Loucy (cell line): ENCODE measurements around the gene RGN.
"Not testable (repeated sequence)": the region's sequence is repeated elsewhere in the genome, so short reads cannot be mapped to it uniquely, and the experiment has no call there.

Source experiments
- H2AFZ ChIP-seq: fragments of 200-600 bp; sonication (generic); 2 replicates; pipeline ENCODE4 v1.6.0; 2016; ENCODE audit warnings: antibody characterized with exemption, mild to moderate bottlenecking, low read length, moderate library complexity
- H3F3A ChIP-seq: fragments of 200-600 bp; 2 replicates; pipeline ENCODE4 v1.6.0; 2016; ENCODE audit warnings: antibody characterized with exemption, low read depth, mild to moderate bottlenecking
- H3K27me3 ChIP-seq: fragments of 200-600 bp; sonication (generic); 2 replicates; pipeline ENCODE4 v1.6.1; 2014; ENCODE audit warnings: low read length, mild to moderate bottlenecking; ENCODE audit not compliant: insufficient read depth, poor library complexity, severe bottlenecking
- H3K36me3 ChIP-seq: fragments of 200-600 bp; sonication (generic); 2 replicates; pipeline ENCODE4 v1.6.1; 2016; ENCODE audit warnings: low read length; ENCODE audit not compliant: insufficient read depth
- H3K4me1 ChIP-seq: fragments of 200-600 bp; sonication (generic); 2 replicates; pipeline ENCODE4 v1.5.1; 2014; ENCODE audit warnings: low read length, mild to moderate bottlenecking; ENCODE audit not compliant: insufficient read depth, poor library complexity, severe bottlenecking
- H3K4me2 ChIP-seq: fragments of 200-600 bp; sonication (generic); 2 replicates; pipeline ENCODE4 v1.6.0; 2014; ENCODE audit warnings: antibody characterized with exemption, low read length, low read depth, mild to moderate bottlenecking; ENCODE audit not compliant: poor library complexity, severe bottlenecking
- H3K4me3 ChIP-seq: fragments of 200-600 bp; sonication (generic); 2 replicates; pipeline ENCODE4 v1.5.1; 2014; ENCODE audit warnings: low read length, mild to moderate bottlenecking, mixed read lengths; ENCODE audit not compliant: poor library complexity, severe bottlenecking
- H3K79me2 ChIP-seq: fragments of 200-600 bp; sonication (generic); 2 replicates; pipeline ENCODE4 v1.6.1; 2014; ENCODE audit warnings: low read length; ENCODE audit not compliant: insufficient read depth
- H3K9ac ChIP-seq: fragments of 200-600 bp; sonication (generic); 2 replicates; pipeline ENCODE4 v1.6.0; 2014; ENCODE audit warnings: mild to moderate bottlenecking, low read depth, low read length, moderate library complexity; ENCODE audit not compliant: poor library complexity, severe bottlenecking
- H3K9me2 ChIP-seq: fragments of 200-600 bp; sonication (generic); replicated peaks from 2 replicates; pipeline ENCODE4 v1.6.1; 2016; ENCODE audit warnings: low read depth, low read length, mixed read lengths
- H3K9me3 ChIP-seq: fragments of 200-600 bp; sonication (generic); 2 replicates; pipeline ENCODE4 v1.6.1; 2014; ENCODE audit warnings: mild to moderate bottlenecking, antibody characterized with exemption, low read length, low read depth; ENCODE audit not compliant: insufficient read depth
- H4K20me1 ChIP-seq: fragments of 200-600 bp; sonication (generic); 2 replicates; pipeline ENCODE4 v1.6.0; 2014; ENCODE audit warnings: antibody characterized with exemption, low read length, mild to moderate bottlenecking; ENCODE audit not compliant: insufficient read depth, poor library complexity, severe bottlenecking
- EZH2phosphoT487 ChIP-seq: fragments of 200-600 bp; IDR thresholded peaks from 2 replicates; pipeline ENCODE4 v1.6.1; 2018; ENCODE audit warnings: antibody characterized with exemption, mild to moderate bottlenecking, moderate library complexity, borderline replicate concordance
- TF ChIP-seq, protein P1 (sequence below): fragments of 200-600 bp; sonication (generic); conservative IDR thresholded peaks from 2 replicates; pipeline ENCODE4 v1.5.1; 2014; ENCODE audit warnings: mild to moderate bottlenecking, antibody characterized with exemption, low read length

The RGN gene

GRCh38 chrX:47129157-47129898 lies 51.1 kb downstream of the RGN start:
- no peaks in the 10 kb centered on the region for H3K27me3 ChIP-seq
- H3K4me2 ChIP-seq = peak overlapping the region; percentile 59
- TF ChIP-seq, protein P1, sequence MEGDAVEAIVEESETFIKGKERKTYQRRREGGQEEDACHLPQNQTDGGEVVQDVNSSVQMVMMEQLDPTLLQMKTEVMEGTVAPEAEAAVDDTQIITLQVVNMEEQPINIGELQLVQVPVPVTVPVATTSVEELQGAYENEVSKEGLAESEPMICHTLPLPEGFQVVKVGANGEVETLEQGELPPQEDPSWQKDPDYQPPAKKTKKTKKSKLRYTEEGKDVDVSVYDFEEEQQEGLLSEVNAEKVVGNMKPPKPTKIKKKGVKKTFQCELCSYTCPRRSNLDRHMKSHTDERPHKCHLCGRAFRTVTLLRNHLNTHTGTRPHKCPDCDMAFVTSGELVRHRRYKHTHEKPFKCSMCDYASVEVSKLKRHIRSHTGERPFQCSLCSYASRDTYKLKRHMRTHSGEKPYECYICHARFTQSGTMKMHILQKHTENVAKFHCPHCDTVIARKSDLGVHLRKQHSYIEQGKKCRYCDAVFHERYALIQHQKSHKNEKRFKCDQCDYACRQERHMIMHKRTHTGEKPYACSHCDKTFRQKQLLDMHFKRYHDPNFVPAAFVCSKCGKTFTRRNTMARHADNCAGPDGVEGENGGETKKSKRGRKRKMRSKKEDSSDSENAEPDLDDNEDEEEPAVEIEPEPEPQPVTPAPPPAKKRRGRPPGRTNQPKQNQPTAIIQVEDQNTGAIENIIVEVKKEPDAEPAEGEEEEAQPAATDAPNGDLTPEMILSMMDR = no peak
- no peak for TF ChIP-seq EZH2phosphoT487
- no peaks in the 10 kb centered on the region for H3F3A ChIP-seq
- peak overlapping the region; percentile 66 for H3K9ac ChIP-seq
- peak overlapping the region; percentile 96 for H2AFZ ChIP-seq
- no peaks in the 10 kb centered on the region for H3K36me3 ChIP-seq
- no peaks in the 10 kb centered on the region for H4K20me1 ChIP-seq
- no peaks in the 10 kb centered on the region for H3K9me2 ChIP-seq
- H3K4me3 ChIP-seq = peak overlapping the region; percentile 82
- no peaks in the 10 kb centered on the region for H3K9me3 ChIP-seq
- H3K79me2 ChIP-seq = peaks cover 7% of the 10 kb centered on the region
- no peaks in the 10 kb centered on the region for H3K4me1 ChIP-seq

GRCh38 chrX:47129899-47130358 lies 51.7 kb downstream of the RGN start:
- no peaks in the 10 kb centered on the region for H3K4me1 ChIP-seq
- no peaks in the 10 kb centered on the region for H3K27me3 ChIP-seq
- peak overlapping the region; percentile 66 for H3K9ac ChIP-seq
- no peaks in the 10 kb centered on the region for H3K36me3 ChIP-seq
- H3F3A ChIP-seq = no peaks in the 10 kb centered on the region
- H2AFZ ChIP-seq = no peak overlapping the region
- H3K4me2 ChIP-seq = peak overlapping the region; percentile 59
- H3K79me2 ChIP-seq = peaks cover 7% of the 10 kb centered on the region
- H3K9me2 ChIP-seq = no peaks in the 10 kb centered on the region
- no peak for TF ChIP-seq EZH2phosphoT487
- TF ChIP-seq, protein P1 = no peak
- no peaks in the 10 kb centered on the region for H3K9me3 ChIP-seq
- H3K4me3 ChIP-seq = peak overlapping the region; percentile 82
- H4K20me1 ChIP-seq = no peaks in the 10 kb centered on the region

DNA sequence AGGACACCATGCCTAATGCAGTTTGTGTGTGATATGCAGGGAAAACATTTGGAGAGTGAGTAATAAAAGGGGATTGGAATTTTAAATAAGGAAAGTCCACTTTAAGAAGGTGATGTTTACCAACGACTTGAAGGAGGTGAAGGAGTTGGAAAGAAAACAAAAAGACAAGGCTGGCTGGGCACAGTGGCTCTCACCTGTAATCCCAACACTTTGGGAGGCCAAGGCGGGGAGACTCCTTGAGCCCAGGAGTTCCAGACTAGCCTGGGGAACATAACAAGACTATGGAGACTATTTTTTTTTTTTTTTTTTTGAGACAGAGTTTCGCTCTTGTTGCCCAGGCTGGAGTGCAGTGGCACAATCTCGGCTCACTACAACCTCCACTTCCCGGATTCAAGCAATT lies 55.2 kb downstream of the RGN start:
- Histone ChIP-seq H3F3A (no peaks in the 10 kb centered on the region), H3K79me2 (peaks cover 7% of the 10 kb centered on the region), H4K20me1 (no peaks in the 10 kb centered on the region), H3K27me3 (no peaks in the 10 kb centered on the region), H2AFZ (no peak overlapping the region), H3K36me3 (no peaks in the 10 kb centered on the region), H3K9ac (no peak overlapping the region), H3K4me1 (no peaks in the 10 kb centered on the region), H3K9me2 (no peaks in the 10 kb centered on the region), H3K4me2 (no peak overlapping the region), H3K4me3 (no peak overlapping the region), H3K9me3 (no peaks in the 10 kb centered on the region)
- TF ChIP-seq EZH2phosphoT487 = no peak
- TF ChIP-seq, protein P1 = no peak

- not testable (repeated sequence) for H3K9me3 ChIP-seq, H3K4me2 ChIP-seq, H3K79me2 ChIP-seq, H3K36me3 ChIP-seq, H3K9ac ChIP-seq, H3K4me3 ChIP-seq, H3K9me2 ChIP-seq, H4K20me1 ChIP-seq, H3K27me3 ChIP-seq, H2AFZ ChIP-seq, H3F3A ChIP-seq, H3K4me1 ChIP-seq
Measured at GRCh38 chrX:47135650-47136049, 57.4 kb downstream of the RGN start.
